GM23338 (cell line): ENCODE data around the gene PCDHGA5.

Source experiments
- CREB1 ChIP-seq: fragments of 250-450 bp; sonication (Bioruptor Pico); IDR thresholded peaks from 2 replicates; pipeline ENCODE4 v1.5.0; 2020; ENCODE audit warnings: low read depth, mild to moderate bottlenecking, moderate library complexity
- EZH2 ChIP-seq: fragments of 200-600 bp; sonication (generic); IDR thresholded peaks from one replicate; pipeline ENCODE4 v1.8.0; 2017; ENCODE audit warnings: antibody characterized with exemption, mild to moderate bottlenecking, low read depth; ENCODE audit not compliant: unreplicated experiment
- EZH2phosphoT487 ChIP-seq: fragments of 200-600 bp; sonication (generic); IDR thresholded peaks from one replicate; pipeline ENCODE4 v1.8.1; 2018; ENCODE audit warnings: antibody characterized with exemption; ENCODE audit not compliant: unreplicated experiment
- JUNB ChIP-seq: IDR thresholded peaks from one replicate; pipeline ENCODE4 v1.6.1; 2016; ENCODE audit warnings: antibody characterized with exemption; ENCODE audit not compliant: unreplicated experiment
- NANOG ChIP-seq: IDR thresholded peaks from 2 replicates; pipeline ENCODE4 v1.6.1; 2016; ENCODE audit warnings: antibody characterized with exemption, borderline replicate concordance
- POLR2AphosphoS5 ChIP-seq: IDR thresholded peaks from 2 replicates; pipeline ENCODE4 v1.6.1; 2016; ENCODE audit warnings: antibody characterized with exemption, low read depth
- STAT1 ChIP-seq: IDR thresholded peaks from one replicate; pipeline ENCODE4 v1.6.1; 2016; ENCODE audit warnings: antibody characterized with exemption; ENCODE audit not compliant: unreplicated experiment
- ZNF114 ChIP-seq: fragments of 250-450 bp; sonication (Bioruptor Pico); IDR thresholded peaks from 2 replicates; pipeline ENCODE4 v1.5.0; 2020; ENCODE audit warnings: mild to moderate bottlenecking, moderate library complexity
- ZNF331 ChIP-seq: fragments of 250-450 bp; sonication (Bioruptor Pico); IDR thresholded peaks from 2 replicates; pipeline ENCODE4 v1.5.0; 2020; ENCODE audit warnings: low read depth, mild to moderate bottlenecking, moderate library complexity
- TF ChIP-seq, protein P1 (sequence below), 2 experiments: fragments of 200-600 bp in 1 of 2; sonication (generic) in 1 of 2; conservative IDR thresholded peaks; 2 replicates each; pipeline versions ENCODE4 v1.5.1 to v1.6.1; 2016 to 2017; ENCODE audit warnings: antibody characterized with exemption in 2 of 2, low read depth in 2 of 2, mild to moderate bottlenecking in 2 of 2, moderate library complexity in 1 of 2
- TF ChIP-seq, protein P2 (sequence below): IDR thresholded peaks from one replicate; pipeline ENCODE4 v1.6.1; 2018; ENCODE audit warnings: antibody characterized with exemption; ENCODE audit not compliant: unreplicated experiment
- TF ChIP-seq, protein P3 (sequence below): IDR thresholded peaks from 2 replicates; pipeline ENCODE4 v1.6.1; 2016; ENCODE audit warnings: antibody characterized with exemption
- TF ChIP-seq, protein P4 (sequence below): fragments of 250-450 bp; sonication (Bioruptor Pico); IDR thresholded peaks from 2 replicates; pipeline ENCODE4 v1.5.0; 2020; ENCODE audit warnings: mild to moderate bottlenecking, moderate library complexity

DNA sequence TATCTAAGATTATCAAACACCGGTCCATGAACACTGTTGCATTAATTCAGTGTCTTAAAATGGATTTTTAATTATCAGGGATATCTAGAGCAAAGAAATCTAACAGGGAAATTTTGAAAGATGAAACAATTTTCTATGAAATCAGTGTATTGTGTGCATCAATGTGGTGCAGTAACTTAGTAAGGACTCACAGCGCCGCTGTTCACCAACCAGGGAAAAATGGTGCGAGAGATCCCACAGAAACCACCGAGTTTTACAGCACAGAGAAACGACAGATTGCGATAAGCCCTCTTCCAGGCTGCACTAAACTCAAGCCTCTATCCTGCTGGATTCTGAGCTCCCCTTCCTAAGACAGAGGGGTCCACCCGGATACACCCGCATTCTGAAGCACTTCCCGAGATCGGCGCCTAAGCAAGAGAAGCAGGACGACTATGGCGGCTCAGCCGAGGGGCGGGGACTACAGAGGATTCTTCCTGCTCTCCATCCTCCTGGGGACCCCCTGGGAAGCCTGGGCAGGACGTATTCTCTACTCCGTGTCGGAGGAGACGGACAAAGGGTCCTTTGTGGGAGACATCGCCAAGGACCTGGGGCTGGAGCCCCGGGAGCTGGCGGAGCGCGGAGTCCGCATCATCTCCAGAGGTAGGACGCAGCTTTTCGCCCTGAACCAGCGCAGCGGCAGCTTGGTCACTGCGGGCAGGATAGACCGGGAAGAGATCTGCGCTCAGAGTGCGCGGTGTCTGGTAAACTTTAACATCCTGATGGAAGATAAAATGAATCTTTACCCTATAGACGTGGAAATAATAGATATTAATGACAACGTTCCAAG lies 18.7 kb downstream of the PCDHGA5 start, which contains the start of gene PCDHGA7:
- TF ChIP-seq, protein P1, sequence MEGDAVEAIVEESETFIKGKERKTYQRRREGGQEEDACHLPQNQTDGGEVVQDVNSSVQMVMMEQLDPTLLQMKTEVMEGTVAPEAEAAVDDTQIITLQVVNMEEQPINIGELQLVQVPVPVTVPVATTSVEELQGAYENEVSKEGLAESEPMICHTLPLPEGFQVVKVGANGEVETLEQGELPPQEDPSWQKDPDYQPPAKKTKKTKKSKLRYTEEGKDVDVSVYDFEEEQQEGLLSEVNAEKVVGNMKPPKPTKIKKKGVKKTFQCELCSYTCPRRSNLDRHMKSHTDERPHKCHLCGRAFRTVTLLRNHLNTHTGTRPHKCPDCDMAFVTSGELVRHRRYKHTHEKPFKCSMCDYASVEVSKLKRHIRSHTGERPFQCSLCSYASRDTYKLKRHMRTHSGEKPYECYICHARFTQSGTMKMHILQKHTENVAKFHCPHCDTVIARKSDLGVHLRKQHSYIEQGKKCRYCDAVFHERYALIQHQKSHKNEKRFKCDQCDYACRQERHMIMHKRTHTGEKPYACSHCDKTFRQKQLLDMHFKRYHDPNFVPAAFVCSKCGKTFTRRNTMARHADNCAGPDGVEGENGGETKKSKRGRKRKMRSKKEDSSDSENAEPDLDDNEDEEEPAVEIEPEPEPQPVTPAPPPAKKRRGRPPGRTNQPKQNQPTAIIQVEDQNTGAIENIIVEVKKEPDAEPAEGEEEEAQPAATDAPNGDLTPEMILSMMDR (conservative IDR thresholded peaks at IDR 0.05; ENCODE audit: low read depth in 2 of 2) = no peak
- TF ChIP-seq POLR2AphosphoS5 (no peak), EZH2 (no peak), CREB1 (CRISPR knock-in tag) (no peak), EZH2phosphoT487 (no peak), NANOG (no peak), ZNF114 (CRISPR knock-in tag) (no peak), ZNF331 (CRISPR knock-in tag) (no peak), STAT1 (no peak), JUNB (no peak)
- TF ChIP-seq, protein P2, sequence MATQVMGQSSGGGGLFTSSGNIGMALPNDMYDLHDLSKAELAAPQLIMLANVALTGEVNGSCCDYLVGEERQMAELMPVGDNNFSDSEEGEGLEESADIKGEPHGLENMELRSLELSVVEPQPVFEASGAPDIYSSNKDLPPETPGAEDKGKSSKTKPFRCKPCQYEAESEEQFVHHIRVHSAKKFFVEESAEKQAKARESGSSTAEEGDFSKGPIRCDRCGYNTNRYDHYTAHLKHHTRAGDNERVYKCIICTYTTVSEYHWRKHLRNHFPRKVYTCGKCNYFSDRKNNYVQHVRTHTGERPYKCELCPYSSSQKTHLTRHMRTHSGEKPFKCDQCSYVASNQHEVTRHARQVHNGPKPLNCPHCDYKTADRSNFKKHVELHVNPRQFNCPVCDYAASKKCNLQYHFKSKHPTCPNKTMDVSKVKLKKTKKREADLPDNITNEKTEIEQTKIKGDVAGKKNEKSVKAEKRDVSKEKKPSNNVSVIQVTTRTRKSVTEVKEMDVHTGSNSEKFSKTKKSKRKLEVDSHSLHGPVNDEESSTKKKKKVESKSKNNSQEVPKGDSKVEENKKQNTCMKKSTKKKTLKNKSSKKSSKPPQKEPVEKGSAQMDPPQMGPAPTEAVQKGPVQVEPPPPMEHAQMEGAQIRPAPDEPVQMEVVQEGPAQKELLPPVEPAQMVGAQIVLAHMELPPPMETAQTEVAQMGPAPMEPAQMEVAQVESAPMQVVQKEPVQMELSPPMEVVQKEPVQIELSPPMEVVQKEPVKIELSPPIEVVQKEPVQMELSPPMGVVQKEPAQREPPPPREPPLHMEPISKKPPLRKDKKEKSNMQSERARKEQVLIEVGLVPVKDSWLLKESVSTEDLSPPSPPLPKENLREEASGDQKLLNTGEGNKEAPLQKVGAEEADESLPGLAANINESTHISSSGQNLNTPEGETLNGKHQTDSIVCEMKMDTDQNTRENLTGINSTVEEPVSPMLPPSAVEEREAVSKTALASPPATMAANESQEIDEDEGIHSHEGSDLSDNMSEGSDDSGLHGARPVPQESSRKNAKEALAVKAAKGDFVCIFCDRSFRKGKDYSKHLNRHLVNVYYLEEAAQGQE = no peak
- TF ChIP-seq, protein P3, sequence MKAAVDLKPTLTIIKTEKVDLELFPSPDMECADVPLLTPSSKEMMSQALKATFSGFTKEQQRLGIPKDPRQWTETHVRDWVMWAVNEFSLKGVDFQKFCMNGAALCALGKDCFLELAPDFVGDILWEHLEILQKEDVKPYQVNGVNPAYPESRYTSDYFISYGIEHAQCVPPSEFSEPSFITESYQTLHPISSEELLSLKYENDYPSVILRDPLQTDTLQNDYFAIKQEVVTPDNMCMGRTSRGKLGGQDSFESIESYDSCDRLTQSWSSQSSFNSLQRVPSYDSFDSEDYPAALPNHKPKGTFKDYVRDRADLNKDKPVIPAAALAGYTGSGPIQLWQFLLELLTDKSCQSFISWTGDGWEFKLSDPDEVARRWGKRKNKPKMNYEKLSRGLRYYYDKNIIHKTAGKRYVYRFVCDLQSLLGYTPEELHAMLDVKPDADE = no peak
- TF ChIP-seq, protein P4, sequence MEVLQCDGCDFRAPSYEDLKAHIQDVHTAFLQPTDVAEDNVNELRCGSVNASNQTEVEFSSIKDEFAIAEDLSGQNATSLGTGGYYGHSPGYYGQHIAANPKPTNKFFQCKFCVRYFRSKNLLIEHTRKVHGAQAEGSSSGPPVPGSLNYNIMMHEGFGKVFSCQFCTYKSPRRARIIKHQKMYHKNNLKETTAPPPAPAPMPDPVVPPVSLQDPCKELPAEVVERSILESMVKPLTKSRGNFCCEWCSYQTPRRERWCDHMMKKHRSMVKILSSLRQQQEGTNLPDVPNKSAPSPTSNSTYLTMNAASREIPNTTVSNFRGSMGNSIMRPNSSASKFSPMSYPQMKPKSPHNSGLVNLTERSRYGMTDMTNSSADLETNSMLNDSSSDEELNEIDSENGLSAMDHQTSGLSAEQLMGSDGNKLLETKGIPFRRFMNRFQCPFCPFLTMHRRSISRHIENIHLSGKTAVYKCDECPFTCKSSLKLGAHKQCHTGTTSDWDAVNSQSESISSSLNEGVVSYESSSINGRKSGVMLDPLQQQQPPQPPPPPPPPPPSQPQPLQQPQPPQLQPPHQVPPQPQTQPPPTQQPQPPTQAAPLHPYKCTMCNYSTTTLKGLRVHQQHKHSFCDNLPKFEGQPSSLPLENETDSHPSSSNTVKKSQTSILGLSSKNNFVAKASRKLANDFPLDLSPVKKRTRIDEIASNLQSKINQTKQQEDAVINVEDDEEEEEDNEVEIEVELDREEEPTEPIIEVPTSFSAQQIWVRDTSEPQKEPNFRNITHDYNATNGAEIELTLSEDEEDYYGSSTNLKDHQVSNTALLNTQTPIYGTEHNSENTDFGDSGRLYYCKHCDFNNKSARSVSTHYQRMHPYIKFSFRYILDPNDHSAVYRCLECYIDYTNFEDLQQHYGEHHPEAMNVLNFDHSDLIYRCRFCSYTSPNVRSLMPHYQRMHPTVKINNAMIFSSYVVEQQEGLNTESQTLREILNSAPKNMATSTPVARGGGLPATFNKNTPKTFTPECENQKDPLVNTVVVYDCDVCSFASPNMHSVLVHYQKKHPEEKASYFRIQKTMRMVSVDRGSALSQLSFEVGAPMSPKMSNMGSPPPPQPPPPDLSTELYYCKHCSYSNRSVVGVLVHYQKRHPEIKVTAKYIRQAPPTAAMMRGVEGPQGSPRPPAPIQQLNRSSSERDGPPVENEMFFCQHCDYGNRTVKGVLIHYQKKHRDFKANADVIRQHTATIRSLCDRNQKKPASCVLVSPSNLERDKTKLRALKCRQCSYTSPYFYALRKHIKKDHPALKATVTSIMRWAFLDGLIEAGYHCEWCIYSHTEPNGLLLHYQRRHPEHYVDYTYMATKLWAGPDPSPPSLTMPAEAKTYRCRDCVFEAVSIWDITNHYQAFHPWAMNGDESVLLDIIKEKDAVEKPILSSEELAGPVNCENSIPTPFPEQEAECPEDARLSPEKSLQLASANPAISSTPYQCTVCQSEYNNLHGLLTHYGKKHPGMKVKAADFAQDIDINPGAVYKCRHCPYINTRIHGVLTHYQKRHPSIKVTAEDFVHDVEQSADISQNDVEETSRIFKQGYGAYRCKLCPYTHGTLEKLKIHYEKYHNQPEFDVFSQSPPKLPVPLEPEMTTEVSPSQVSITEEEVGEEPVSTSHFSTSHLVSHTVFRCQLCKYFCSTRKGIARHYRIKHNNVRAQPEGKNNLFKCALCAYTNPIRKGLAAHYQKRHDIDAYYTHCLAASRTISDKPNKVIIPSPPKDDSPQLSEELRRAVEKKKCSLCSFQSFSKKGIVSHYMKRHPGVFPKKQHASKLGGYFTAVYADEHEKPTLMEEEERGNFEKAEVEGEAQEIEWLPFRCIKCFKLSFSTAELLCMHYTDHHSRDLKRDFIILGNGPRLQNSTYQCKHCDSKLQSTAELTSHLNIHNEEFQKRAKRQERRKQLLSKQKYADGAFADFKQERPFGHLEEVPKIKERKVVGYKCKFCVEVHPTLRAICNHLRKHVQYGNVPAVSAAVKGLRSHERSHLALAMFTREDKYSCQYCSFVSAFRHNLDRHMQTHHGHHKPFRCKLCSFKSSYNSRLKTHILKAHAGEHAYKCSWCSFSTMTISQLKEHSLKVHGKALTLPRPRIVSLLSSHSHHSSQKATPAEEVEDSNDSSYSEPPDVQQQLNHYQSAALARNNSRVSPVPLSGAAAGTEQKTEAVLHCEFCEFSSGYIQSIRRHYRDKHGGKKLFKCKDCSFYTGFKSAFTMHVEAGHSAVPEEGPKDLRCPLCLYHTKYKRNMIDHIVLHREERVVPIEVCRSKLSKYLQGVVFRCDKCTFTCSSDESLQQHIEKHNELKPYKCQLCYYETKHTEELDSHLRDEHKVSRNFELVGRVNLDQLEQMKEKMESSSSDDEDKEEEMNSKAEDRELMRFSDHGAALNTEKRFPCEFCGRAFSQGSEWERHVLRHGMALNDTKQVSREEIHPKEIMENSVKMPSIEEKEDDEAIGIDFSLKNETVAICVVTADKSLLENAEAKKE (CRISPR knock-in tag) = no peak
